Naive B cell (primary cell): ENCODE results near the gene EVL. TPM values are rescaled to one million over a fixed set of nuclear protein-coding genes. Genes with fewer than 3 reads are reported as not detected.

Experiments used
- ATAC-seq, 2 donors: fragments of 150-1000 bp; cut with Tn5 transposase; 2 replicates each; pipeline ENCODE4 v1.10.0; 2021; ENCODE audit warnings: low read depth in 2 of 2, mild to moderate bottlenecking in 2 of 2, moderate library complexity in 2 of 2
- DNase-seq: peaks from one replicate; pipeline ENCODE4 v3.0.0; 2022
- H3K27ac Mint-ChIP-seq, 6 donors: one replicate each; pipeline ENCODE4 v1.8.0; 2020 to 2022; ENCODE audit warnings: mild to moderate bottlenecking in 6 of 6, mixed read lengths in 6 of 6, moderate library complexity in 5 of 6, inconsistent platforms in 2 of 6
- H3K27me3 Mint-ChIP-seq, 3 donors: one replicate each; pipeline ENCODE4 v1.8.0; 2021 to 2022; ENCODE audit warnings: mixed read lengths in 3 of 3, mild to moderate bottlenecking in 1 of 3
- H3K36me3 Mint-ChIP-seq, 2 donors: one replicate each; pipeline ENCODE4 v1.8.0; 2020 to 2022; ENCODE audit warnings: mixed read lengths in 2 of 2, inconsistent platforms in 1 of 2, mild to moderate bottlenecking in 1 of 2
- H3K4me1 Mint-ChIP-seq, 3 donors: one replicate each; pipeline ENCODE4 v1.8.0; 2020 to 2022; ENCODE audit warnings: mixed read lengths in 3 of 3, inconsistent platforms in 1 of 3, mild to moderate bottlenecking in 1 of 3, moderate library complexity in 1 of 3
- H3K4me3 Mint-ChIP-seq, 8 donors: one replicate each; pipeline ENCODE4 v1.8.0; 2020 to 2022; ENCODE audit warnings: mild to moderate bottlenecking in 8 of 8, mixed read lengths in 8 of 8, moderate library complexity in 8 of 8, inconsistent platforms in 2 of 8
- H3K9me3 Mint-ChIP-seq, 7 donors: one replicate each; pipeline ENCODE4 v1.8.0; 2020 to 2022; ENCODE audit warnings: mixed read lengths in 7 of 7, mild to moderate bottlenecking in 5 of 7, inconsistent platforms in 2 of 7, moderate library complexity in 1 of 7
- polyA plus RNA-seq, 6 donors: library from polyadenylated mRNA; unstranded; fragments of 300-500 nt; fragmentation: Illumina TruSeq; gene quantifications; one replicate each; pipeline ENCODE4 v1.2.3, GENCODE V29; 2021; ENCODE audit warnings: low read depth in 6 of 6

EVL gene
- polyA plus RNA-seq, 6 donors from 2014 or later: 76.5 to 135 (median 89.8) TPM

- no peak for DNase-seq
- Mint-ChIP-seq H3K9me3 (no peaks in the 10 kb centered on the region), H3K36me3 (peaks cover 6 to 23% of the 10 kb centered on the region in 2 donors), H3K4me3 (no peak overlapping the region), H3K27ac (peak overlapping the region in 4 of 6 donors; percentile 9 to 90 (median 56)), H3K27me3 (no peaks in the 10 kb centered on the region), H3K4me1 (peaks cover 61 to 77% (median 70%) of the 10 kb centered on the region in 3 donors)
- ATAC-seq: no peak
These were observed 40.3 kb downstream of the EVL start for GRCh38 chr14:100105357-100106169.

GRCh38 chr14:100106250-100107112 is 41.3 kb downstream of the EVL start:
- Mint-ChIP-seq H3K27ac (peak overlapping the region in 3 of 6 donors; percentile 56 to 81 (median 57)), H3K27me3 (no peaks in the 10 kb centered on the region), H3K4me3 (no peak overlapping the region), H3K4me1 (peaks cover 61 to 70% (median 70%) of the 10 kb centered on the region in 3 donors), H3K9me3 (no peaks in the 10 kb centered on the region), H3K36me3 (peaks cover 6 to 23% of the 10 kb centered on the region in 2 donors)
- ATAC-seq: no peak
- DNase-seq: no peak

- no peaks in the 10 kb centered on the region for H3K27me3 Mint-ChIP-seq
- ATAC-seq (no peak), DNase-seq (no peak)
- peaks cover 58 to 66% (median 66%) of the 10 kb centered on the region in 3 donors for H3K4me1 Mint-ChIP-seq
- H3K4me3 Mint-ChIP-seq: no peak overlapping the region
- H3K36me3 Mint-ChIP-seq: peaks cover 6 to 24% of the 10 kb centered on the region in 2 donors
- peak overlapping the region in 3 of 6 donors; percentile 57 to 88 (median 81) for H3K27ac Mint-ChIP-seq
- H3K9me3 Mint-ChIP-seq: no peaks in the 10 kb centered on the region
These were observed 42.0 kb downstream of the EVL start for GRCh38 chr14:100107236-100107635.

DNA sequence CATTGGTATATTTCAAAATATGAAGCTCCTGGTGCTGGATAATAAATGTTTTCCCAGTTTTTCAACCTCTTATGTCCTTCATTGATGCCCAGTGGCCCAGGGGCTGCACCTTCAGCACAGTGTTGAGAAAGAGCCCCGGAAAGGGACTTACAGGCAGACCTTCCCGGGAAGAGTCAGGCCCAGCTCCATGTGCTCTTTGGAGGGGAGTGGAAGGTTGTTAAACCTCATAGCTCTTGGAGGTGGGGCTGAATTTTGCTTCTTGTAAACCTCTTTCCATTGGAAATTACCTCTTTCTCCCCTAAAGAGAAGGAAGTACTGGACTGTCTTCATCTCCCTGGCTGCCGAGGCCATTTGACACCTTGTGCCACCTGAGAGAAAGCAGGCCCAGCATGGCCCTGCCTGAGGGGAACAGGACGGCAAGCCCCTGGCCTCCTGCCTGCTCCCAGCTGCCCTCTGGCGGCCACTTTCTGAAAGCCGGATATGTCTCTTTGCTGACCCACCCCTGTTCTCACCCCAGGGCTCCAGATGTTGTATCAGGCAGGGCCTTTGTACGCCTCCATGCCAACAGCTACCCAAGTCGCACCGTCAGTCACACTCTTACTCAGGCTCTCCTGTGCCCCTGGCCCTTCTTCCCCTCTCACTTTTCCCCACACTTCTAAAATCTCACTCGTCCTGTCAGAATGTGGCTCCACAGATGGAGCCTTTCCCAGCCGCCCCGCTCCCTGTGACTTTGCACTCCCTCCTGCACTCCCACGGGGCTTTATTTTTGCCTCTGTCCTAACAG is 43.0 kb downstream of the EVL start:
- peak; percentile 76 for DNase-seq
- no peaks in the 10 kb centered on the region for H3K27me3 Mint-ChIP-seq
- peaks cover 61 to 66% (median 62%) of the 10 kb centered on the region in 3 donors for H3K4me1 Mint-ChIP-seq
- H3K27ac Mint-ChIP-seq: peak overlapping the region; percentile 71 to 91 (median 82)
- peak overlapping the region in 1 of 8 donors; percentile 32 for H3K4me3 Mint-ChIP-seq
- H3K9me3 Mint-ChIP-seq: no peaks in the 10 kb centered on the region
- ATAC-seq: peak; percentile 94
- H3K36me3 Mint-ChIP-seq: peaks cover 11 to 32% of the 10 kb centered on the region in 2 donors

- peak overlapping the region in 5 of 6 donors; percentile 27 to 91 (median 81) for H3K27ac Mint-ChIP-seq
- ATAC-seq: no peak
- no peak for DNase-seq
- H3K4me3 Mint-ChIP-seq: peak overlapping the region in 1 of 8 donors; percentile 32
- H3K4me1 Mint-ChIP-seq: peaks cover 61 to 64% (median 61%) of the 10 kb centered on the region in 3 donors
- H3K27me3 Mint-ChIP-seq: no peaks in the 10 kb centered on the region
- H3K9me3 Mint-ChIP-seq: no peaks in the 10 kb centered on the region
- H3K36me3 Mint-ChIP-seq: peaks cover 9 to 26% of the 10 kb centered on the region in 2 donors
These were observed 43.8 kb downstream of the EVL start for GRCh38 chr14:100108840-100109593.

DNA sequence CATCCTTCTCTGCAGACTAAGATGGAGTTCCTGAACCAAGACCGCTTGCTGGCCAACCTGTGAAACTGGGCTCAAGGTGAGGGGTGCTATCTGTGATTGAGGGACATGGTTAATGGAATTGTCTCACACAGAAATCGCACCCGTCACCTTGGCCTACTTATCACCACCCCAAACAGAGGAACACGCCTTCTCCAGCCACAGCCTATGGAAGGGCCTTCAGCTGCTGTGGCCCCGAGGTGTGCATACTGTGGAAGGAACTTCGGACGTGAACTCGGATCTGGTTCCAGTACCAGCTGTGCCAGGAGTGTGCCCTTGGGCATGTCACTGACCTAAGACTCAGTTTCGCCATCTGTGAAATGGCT is 44.4 kb downstream of the EVL start:
- Mint-ChIP-seq H3K27ac (peak overlapping the region in 3 of 6 donors; percentile 15 to 81 (median 56)), H3K4me3 (no peak overlapping the region), H3K9me3 (no peaks in the 10 kb centered on the region), H3K36me3 (peaks cover 4 to 26% of the 10 kb centered on the region in 2 donors), H3K27me3 (no peaks in the 10 kb centered on the region), H3K4me1 (peaks cover 55 to 59% (median 56%) of the 10 kb centered on the region in 3 donors)
- ATAC-seq: no peak
- DNase-seq: no peak

DNA sequence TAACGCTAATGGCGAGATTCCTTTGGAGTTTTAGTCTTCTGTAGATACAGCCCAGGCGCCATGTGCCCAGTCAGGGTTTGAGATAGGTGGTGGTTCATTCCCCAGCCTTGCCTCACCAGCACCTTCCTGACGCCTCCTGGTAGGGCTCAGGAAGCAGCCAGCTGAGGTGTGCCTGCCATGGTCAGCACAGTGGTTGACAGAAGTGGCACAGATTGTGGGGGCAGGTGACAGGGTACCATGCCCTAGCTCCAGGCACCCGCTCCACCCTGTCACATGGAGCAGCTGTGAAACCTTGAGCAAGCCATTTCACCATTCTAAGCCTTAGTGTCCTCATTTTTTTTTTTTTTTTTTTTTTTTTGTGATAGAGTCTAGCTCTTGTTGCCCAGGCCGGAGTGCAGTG is 45.6 kb downstream of the EVL start:
- Mint-ChIP-seq H3K4me3 (no peak overlapping the region), H3K9me3 (no peaks in the 10 kb centered on the region), H3K27ac (no peak overlapping the region), H3K27me3 (no peaks in the 10 kb centered on the region), H3K4me1 (peaks cover 49 to 57% (median 49%) of the 10 kb centered on the region in 3 donors), H3K36me3 (peaks cover 4 to 26% of the 10 kb centered on the region in 2 donors)
- DNase-seq (no peak), ATAC-seq (no peak)

DNA sequence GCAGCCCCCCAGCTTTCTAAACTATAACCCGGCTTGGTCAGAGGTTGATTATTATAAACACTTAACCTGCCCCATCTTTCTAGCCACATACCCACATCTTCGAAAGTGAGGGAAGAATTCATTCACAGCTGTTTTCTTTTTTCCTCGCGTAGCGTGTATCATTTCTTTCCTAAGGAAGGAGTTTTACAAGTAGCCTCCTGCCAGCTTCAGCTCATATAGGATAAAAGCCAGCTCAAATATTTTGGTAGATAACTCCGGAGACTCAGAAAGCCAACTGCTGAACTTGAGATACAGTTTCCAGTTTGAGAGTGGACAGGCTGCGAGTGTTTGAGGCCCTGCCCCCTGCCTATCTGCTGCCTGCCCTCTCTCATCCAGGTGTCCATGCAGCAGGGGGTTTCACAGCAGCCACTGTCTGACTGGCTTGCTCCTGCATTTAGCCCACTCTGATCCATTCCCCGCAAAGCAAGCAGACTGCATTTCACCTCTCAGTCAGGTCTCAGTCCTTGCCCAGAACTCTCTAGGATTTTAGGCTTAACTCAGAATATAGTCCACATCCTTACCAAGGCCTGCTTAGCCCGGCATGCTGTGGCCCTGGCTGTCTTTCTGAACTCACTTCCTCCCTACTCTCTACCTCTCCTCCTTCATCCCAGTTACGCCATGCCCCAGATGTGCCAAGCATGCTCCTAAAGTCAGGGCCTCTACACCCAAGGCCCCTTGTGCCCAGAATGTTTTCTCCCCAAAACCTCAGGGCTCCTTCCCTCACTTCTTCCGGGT is 46.9 kb downstream of the EVL start:
- no peak for ATAC-seq
- Mint-ChIP-seq H3K27me3 (no peaks in the 10 kb centered on the region), H3K9me3 (no peaks in the 10 kb centered on the region), H3K4me1 (peaks cover 47 to 55% (median 49%) of the 10 kb centered on the region in 3 donors), H3K36me3 (peaks cover 4 to 26% of the 10 kb centered on the region in 2 donors), H3K27ac (peak overlapping the region; percentile 26 to 88 (median 56)), H3K4me3 (no peak overlapping the region)
- DNase-seq: no peak

DNA sequence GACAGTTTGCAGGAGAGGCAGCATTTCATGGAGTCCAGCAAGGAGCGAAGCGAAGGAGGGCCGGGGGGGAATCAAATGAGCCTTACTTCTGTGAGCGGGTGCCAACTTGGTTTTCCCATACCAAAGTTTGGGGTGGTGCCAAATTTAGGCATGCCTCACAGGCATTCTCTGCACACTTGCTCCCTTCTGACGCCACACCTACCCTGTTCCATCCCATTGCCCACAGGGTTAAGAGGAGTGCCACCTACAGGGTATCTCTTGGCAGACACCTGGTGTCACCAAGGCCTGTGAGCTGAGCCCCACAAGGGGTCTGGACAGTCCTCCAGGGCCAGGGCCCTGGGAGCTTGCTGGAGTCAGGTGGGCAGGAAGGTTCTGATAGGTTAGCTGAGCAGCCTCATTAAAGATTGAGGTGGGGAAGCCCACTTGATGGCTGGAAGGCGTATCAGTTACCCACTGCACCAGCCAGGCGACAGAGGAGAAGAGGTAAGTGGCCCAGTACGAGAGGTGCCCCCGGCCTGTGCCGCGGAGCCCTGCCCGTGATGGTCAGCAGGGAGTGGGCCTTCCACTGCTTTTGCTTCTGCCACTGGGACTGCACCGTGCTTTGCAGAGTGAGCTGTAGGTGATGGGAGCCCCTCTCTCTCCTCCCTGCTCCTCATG is 49.0 kb downstream of the EVL start:
- peak overlapping the region in 2 of 6 donors; percentile 43 to 60 for H3K27ac Mint-ChIP-seq
- no peaks in the 10 kb centered on the region for H3K27me3 Mint-ChIP-seq
- H3K9me3 Mint-ChIP-seq: no peaks in the 10 kb centered on the region
- no peak for ATAC-seq
- H3K36me3 Mint-ChIP-seq: peaks cover 4 to 16% of the 10 kb centered on the region in 2 donors
- no peak overlapping the region for H3K4me3 Mint-ChIP-seq
- H3K4me1 Mint-ChIP-seq: peaks cover 40 to 55% (median 48%) of the 10 kb centered on the region in 3 donors
- DNase-seq: no peak

DNA sequence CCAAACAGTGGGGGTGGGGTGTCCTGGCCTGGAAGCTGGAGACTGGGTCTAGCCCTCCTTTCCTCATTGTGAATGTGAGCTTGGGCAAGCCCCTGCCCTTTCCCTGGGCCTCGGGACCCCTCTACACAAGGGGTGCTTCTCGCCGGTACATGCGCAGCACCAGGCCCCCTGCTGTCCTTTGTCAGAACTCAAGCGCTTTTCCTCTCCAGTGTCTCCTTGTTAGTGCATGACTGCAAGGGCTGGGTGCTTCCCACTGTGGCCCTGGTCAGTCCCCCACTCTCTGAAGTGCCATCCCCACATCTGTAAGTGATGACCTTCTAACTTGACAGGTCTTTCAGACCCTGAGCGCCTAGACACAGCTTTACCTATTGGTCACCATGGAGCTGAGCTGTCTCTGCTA is 50.0 kb downstream of the EVL start:
- Mint-ChIP-seq H3K27ac (no peak overlapping the region), H3K4me1 (peaks cover 39 to 52% (median 45%) of the 10 kb centered on the region in 3 donors), H3K36me3 (peaks cover 6 to 13% of the 10 kb centered on the region in 2 donors), H3K9me3 (no peaks in the 10 kb centered on the region), H3K4me3 (no peak overlapping the region), H3K27me3 (no peaks in the 10 kb centered on the region)
- ATAC-seq: no peak
- DNase-seq: no peak

GRCh38 chr14:100115726-100116125 is 50.5 kb downstream of the EVL start:
- ATAC-seq (no peak), DNase-seq (no peak)
- Mint-ChIP-seq H3K4me1 (peaks cover 43 to 52% (median 45%) of the 10 kb centered on the region in 3 donors), H3K4me3 (no peak overlapping the region), H3K36me3 (peaks cover 8 to 13% of the 10 kb centered on the region in 2 donors), H3K27ac (peak overlapping the region in 2 of 6 donors; percentile 20 to 76), H3K9me3 (no peaks in the 10 kb centered on the region), H3K27me3 (no peaks in the 10 kb centered on the region)
